Stomach (tissue), 9 donors: ENCODE measurements around the gene CD164L2. TPM values are rescaled to one million over a fixed set of nuclear protein-coding genes. Genes with fewer than 3 reads are reported as not detected.

Experiments used
- DNase-seq, 2 donors: peaks; one replicate each; pipeline versions ENCODE4 v3.0.0 to v3.0.0-alpha.2; 2013 to 2019
- H3K27ac ChIP-seq, 5 donors: fragments of 200-600 bp in 4 of 5; sonication (generic) in 4 of 5; one replicate each; pipeline ENCODE4 v1.5.1; 2013 to 2019; ENCODE audit warnings: mild to moderate bottlenecking in 1 of 5, moderate library complexity in 1 of 5
- H3K27me3 ChIP-seq, 3 donors: fragments of 200-600 bp; sonication (generic); one replicate each; pipeline ENCODE4 v1.5.1; 2017 to 2019; ENCODE audit warnings: mixed run types in 1 of 3
- H3K36me3 ChIP-seq, 4 donors: fragments of 200-600 bp; sonication (generic); 1 replicate in 3 of 4; 2 replicates in 1 of 4; pipeline ENCODE4 v1.5.1; 2016 to 2019
- H3K4me1 ChIP-seq, 4 donors: fragments of 200-600 bp; sonication (generic); one replicate each; pipeline ENCODE4 v1.5.1; 2016 to 2019
- H3K4me3 ChIP-seq, 4 donors: fragments of 200-600 bp; sonication (generic) in 3 of 4; one replicate each; pipeline ENCODE4 v1.5.1; 2016 to 2019; ENCODE audit warnings: mild to moderate bottlenecking in 1 of 4
- H3K9me3 ChIP-seq, 4 donors: fragments of 200-600 bp; sonication (generic); one replicate each; pipeline ENCODE4 v1.5.1; 2016 to 2019
- EP300 ChIP-seq: sonication (generic); formaldehyde crosslinking; IDR thresholded peaks from one replicate; pipeline ENCODE4 v1.6.1; 2017; ENCODE audit warnings: antibody characterized with exemption
- POLR2A ChIP-seq, 4 donors: fragments of 450-650 bp; IDR thresholded peaks; one replicate each; pipeline ENCODE4 v1.6.1; 2016; ENCODE audit warnings: antibody characterized with exemption in 4 of 4, control low read depth in 2 of 4, mild to moderate bottlenecking in 1 of 4, moderate library complexity in 1 of 4
- POLR2AphosphoS5 ChIP-seq, 3 donors: sonication (generic); formaldehyde crosslinking; IDR thresholded peaks; one replicate each; pipeline ENCODE4 v1.6.1; 2016; ENCODE audit warnings: antibody characterized with exemption in 3 of 3
- WGBS, 5 donors: extraction: QIAGEN DNeasy Blood & Tissue Kit in 3 of 5; methylation state at CpG; one replicate each; pipeline versions ENCODE4 v1.1.5 to v1.1.7; 2013 to 2018; 5-methylcytosine and 5-hydroxymethylcytosine counted together
- intact Hi-C: fragments of 100-400 bp; cut with DNase I; formaldehyde crosslinking; loops from one replicate; pipeline ENCODE4 v1.15.1; 2023; ENCODE audit warnings: low total_unique reads
- polyA plus RNA-seq, 3 donors: library from polyadenylated mRNA; stranded (reverse); fragments of 200-250 nt; gene quantifications; one replicate each; pipeline ENCODE4 v1.2.3, GENCODE V29; 2013
- total RNA-seq, 5 donors: library from RNA; depleted of rRNA; stranded (reverse); fragments of >200 nt; gene quantifications; one replicate each; pipeline versions ENCODE4 v1.1.0 to v1.2.3, GENCODE V29; 2014 to 2016
- TF ChIP-seq, protein P1 (sequence below), 7 experiments: fragments of 450-650 bp in 4 of 7; fragments of 200-600 bp in 3 of 7; sonication (generic) in 3 of 7; IDR thresholded peaks; one replicate each; pipeline ENCODE4 v1.5.1; 2016 to 2019; ENCODE audit warnings: antibody characterized with exemption in 7 of 7, control low read depth in 2 of 7, mild to moderate bottlenecking in 1 of 7
- donor health status: healthy with polysubstance abuse.
- donor health status: Bipolar disorder and iron deficiency.
- donor health status: healthy.

CD164L2 gene
- total and polyA plus RNA-seq, 8 donors = 1.5 to 8.7 TPM; not detected in 6

DNA sequence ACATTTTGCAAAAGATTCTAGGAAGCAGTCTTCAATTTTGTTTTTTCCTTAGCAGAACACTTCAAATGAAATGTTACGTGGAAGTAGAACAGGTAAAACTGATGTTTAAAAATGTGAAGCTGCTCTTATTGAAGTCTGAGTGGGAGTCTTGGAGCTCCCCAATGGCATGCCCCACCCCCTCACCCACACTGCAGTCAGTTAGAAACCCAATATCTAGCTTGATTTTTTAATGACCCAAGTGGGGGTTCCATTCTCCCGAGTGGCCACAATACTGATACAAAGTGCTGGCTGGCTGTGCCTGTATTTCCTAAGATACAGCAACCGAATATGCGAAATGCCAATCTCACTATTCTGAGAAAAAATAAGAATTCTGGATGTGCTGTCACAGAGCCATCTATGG lies 40.6 kb upstream of the CD164L2 start:
- WGBS, 5 donors = 89 to 96% (median 94%) methylated on average over 4 of the region's 4 CpGs
- Histone ChIP-seq H3K4me1 (peaks cover 31 to 95% (median 66%) of the 10 kb centered on the region in 4 donors), H3K27me3 (no peaks in the 10 kb centered on the region), H3K4me3 (no peak overlapping the region), H3K9me3 (no peaks in the 10 kb centered on the region), H3K36me3 (peaks cover 15 to 46% (median 40%) of the 10 kb centered on the region in 4 donors), H3K27ac (peak overlapping the region in 1 of 5 donors; percentile 14)
- intact Hi-C loops = no loop called here
- TF ChIP-seq, protein P1, sequence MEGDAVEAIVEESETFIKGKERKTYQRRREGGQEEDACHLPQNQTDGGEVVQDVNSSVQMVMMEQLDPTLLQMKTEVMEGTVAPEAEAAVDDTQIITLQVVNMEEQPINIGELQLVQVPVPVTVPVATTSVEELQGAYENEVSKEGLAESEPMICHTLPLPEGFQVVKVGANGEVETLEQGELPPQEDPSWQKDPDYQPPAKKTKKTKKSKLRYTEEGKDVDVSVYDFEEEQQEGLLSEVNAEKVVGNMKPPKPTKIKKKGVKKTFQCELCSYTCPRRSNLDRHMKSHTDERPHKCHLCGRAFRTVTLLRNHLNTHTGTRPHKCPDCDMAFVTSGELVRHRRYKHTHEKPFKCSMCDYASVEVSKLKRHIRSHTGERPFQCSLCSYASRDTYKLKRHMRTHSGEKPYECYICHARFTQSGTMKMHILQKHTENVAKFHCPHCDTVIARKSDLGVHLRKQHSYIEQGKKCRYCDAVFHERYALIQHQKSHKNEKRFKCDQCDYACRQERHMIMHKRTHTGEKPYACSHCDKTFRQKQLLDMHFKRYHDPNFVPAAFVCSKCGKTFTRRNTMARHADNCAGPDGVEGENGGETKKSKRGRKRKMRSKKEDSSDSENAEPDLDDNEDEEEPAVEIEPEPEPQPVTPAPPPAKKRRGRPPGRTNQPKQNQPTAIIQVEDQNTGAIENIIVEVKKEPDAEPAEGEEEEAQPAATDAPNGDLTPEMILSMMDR (IDR thresholded peaks at IDR 0.05) = no peak
- TF ChIP-seq POLR2AphosphoS5 (IDR thresholded peaks at IDR 0.05) = no peak
- TF ChIP-seq EP300 = no peak
- no peak for DNase-seq

DNA sequence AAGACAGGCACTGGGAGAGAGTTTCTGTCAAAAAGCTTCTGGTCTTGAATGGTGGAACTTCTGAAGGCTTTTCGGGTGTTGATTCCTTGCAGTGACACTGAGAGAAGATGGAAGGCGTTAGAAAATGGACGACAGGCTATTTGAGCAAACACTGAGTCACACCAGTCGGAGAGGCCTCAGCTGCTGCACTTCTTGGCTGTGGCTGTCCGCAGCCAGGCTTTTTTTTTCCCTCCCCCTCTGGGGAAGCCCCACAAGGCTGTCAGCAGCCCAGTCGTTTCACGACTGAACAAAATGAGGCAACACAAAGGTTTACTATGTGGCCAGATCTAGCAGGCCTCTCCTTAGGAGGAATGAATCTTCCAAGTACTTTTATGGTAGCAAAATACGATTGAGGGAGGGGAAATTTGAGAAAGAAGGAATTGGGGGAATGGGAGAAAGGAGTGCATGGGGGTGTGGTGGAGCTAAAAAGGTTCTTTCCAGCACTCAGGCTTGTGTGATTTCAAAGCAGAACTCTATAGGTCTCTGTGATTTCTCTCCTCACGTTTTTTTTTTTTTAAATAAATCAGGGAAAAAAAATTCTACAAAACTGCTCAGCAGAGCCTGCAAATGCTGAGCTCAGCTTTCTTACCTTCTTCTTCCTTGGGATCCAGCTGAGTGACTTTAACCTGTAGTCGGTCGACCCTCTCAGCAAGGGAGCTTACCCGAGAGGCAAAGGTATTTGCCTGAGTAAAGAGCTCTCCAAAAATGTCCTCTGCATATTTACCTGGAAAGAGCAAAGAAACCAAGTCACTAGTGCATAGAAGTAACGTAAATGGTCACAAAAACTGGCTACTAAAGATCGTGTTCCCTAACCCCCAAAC lies 35.4 kb upstream of the CD164L2 start:
- Histone ChIP-seq H3K27ac (peak overlapping the region; percentile 60 to 83 (median 80)), H3K4me3 (no peak overlapping the region), H3K36me3 (peaks cover 48 to 52% (median 50%) of the 10 kb centered on the region in 4 donors), H3K9me3 (no peaks in the 10 kb centered on the region), H3K4me1 (peaks cover 27 to 79% (median 54%) of the 10 kb centered on the region in 4 donors), H3K27me3 (no peaks in the 10 kb centered on the region)
- intact Hi-C loops = no loop called here
- peak; percentile 71 to 92 for DNase-seq
- TF ChIP-seq POLR2AphosphoS5 (IDR thresholded peaks at IDR 0.05) (peak; percentile 62 to 83 (median 69)), POLR2A (IDR thresholded peaks at IDR 0.05) (no peak), EP300 (no peak)
- TF ChIP-seq, protein P1 (IDR thresholded peaks at IDR 0.05) = no peak
- WGBS, 5 donors = 18 to 30% (median 23%) methylated on average over 14 of the region's 14 CpGs

DNA sequence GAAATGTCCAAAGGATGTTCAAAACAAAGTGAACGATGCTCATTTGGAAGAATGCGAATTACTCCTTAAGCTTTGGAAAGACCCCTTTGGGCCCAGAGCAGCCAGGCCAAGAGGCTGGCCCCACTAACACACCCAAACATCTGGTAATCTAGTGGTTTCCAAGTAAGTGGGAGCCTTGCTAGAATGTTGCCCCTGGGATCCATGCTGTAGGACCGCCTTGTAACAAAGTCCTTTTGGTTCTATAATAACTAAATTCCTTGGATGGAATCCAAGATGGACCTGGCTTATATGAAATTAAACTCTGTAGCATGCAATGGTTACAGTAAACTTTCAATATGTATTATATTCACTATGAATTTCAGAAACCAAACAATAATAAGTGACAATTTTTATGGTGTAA lies 34.6 kb upstream of the CD164L2 start:
- peaks cover 27 to 77% (median 54%) of the 10 kb centered on the region in 4 donors for H3K4me1 ChIP-seq
- intact Hi-C loops = no loop called here

GRCh38 chr1:27416387-27417111 lies 33.4 kb upstream of the CD164L2 start:
- H3K4me3 ChIP-seq = no peak overlapping the region
- intact Hi-C loops = no loop called here
- peaks cover 27 to 66% (median 48%) of the 10 kb centered on the region in 4 donors for H3K4me1 ChIP-seq
- H3K27ac ChIP-seq = peak overlapping the region in 3 of 5 donors; percentile 80 to 83 (median 80)
- peaks cover 68 to 72% (median 70%) of the 10 kb centered on the region in 4 donors for H3K36me3 ChIP-seq
- no peaks in the 10 kb centered on the region for H3K9me3 ChIP-seq
- no peaks in the 10 kb centered on the region for H3K27me3 ChIP-seq
- DNase-seq = peak in 1 of 2 donors; percentile 84
- 63 to 77% (median 67%) methylated on average over 3 of the region's 3 CpGs for WGBS, 5 donors
- TF ChIP-seq, protein P1 (IDR thresholded peaks at IDR 0.05) = peak in 5 of 7 experiments; percentile 41 to 67 (median 58)
- TF ChIP-seq POLR2AphosphoS5 (IDR thresholded peaks at IDR 0.05) = peak in 2 of 3 donors; percentile 16 to 51
- TF ChIP-seq EP300 = no peak

More for the DNA sequence above, 34.6 kb upstream of the CD164L2 start:
- Histone ChIP-seq H3K9me3 (no peaks in the 10 kb centered on the region), H3K27ac (peak overlapping the region in 4 of 5 donors; percentile 72 to 83 (median 80)), H3K4me3 (no peak overlapping the region), H3K27me3 (no peaks in the 10 kb centered on the region), H3K36me3 (peaks cover 56 to 60% (median 58%) of the 10 kb centered on the region in 4 donors)
- TF ChIP-seq POLR2A (IDR thresholded peaks at IDR 0.05) = no peak
- TF ChIP-seq POLR2AphosphoS5 (IDR thresholded peaks at IDR 0.05) = no peak
- no peak for TF ChIP-seq EP300
- TF ChIP-seq, protein P1 (IDR thresholded peaks at IDR 0.05) = no peak
- WGBS, 5 donors = 77 to 91% (median 85%) methylated on average over 3 of the region's 3 CpGs
- no peak for DNase-seq
